Activated T-cell treated with anti-CD3 and anti-CD28 coated beads, Interleukin-2, amount 50 U/mL, for 24 hours (primary cell): ENCODE results near the gene HEPH.
"Not testable (repeated sequence)": the region's sequence is repeated elsewhere in the genome, so short reads cannot be mapped to it uniquely, and the experiment has no call there.

Experiments used
- DNase-seq: peaks from one replicate; pipeline ENCODE4 v3.0.0-alpha.2; 2020
- H3K27ac Mint-ChIP-seq: 2 replicates; pipeline ENCODE4 v1.8.0; 2020; ENCODE audit warnings: mild to moderate bottlenecking, mixed read lengths
- H3K27me3 Mint-ChIP-seq: 2 replicates; pipeline ENCODE4 v1.8.0; 2020; ENCODE audit warnings: mixed read lengths
- H3K36me3 Mint-ChIP-seq: 2 replicates; pipeline ENCODE4 v1.8.0; 2020; ENCODE audit warnings: low read depth, mixed read lengths
- H3K4me1 Mint-ChIP-seq: 2 replicates; pipeline ENCODE4 v1.8.0; 2020; ENCODE audit warnings: low read depth, mixed read lengths
- H3K4me3 Mint-ChIP-seq: 2 replicates; pipeline ENCODE4 v1.8.0; 2020; ENCODE audit warnings: mild to moderate bottlenecking, moderate library complexity, mixed read lengths
- H3K9me3 Mint-ChIP-seq: 2 replicates; pipeline ENCODE4 v1.8.0; 2020; ENCODE audit warnings: mixed read lengths

Gene HEPH, protein sequence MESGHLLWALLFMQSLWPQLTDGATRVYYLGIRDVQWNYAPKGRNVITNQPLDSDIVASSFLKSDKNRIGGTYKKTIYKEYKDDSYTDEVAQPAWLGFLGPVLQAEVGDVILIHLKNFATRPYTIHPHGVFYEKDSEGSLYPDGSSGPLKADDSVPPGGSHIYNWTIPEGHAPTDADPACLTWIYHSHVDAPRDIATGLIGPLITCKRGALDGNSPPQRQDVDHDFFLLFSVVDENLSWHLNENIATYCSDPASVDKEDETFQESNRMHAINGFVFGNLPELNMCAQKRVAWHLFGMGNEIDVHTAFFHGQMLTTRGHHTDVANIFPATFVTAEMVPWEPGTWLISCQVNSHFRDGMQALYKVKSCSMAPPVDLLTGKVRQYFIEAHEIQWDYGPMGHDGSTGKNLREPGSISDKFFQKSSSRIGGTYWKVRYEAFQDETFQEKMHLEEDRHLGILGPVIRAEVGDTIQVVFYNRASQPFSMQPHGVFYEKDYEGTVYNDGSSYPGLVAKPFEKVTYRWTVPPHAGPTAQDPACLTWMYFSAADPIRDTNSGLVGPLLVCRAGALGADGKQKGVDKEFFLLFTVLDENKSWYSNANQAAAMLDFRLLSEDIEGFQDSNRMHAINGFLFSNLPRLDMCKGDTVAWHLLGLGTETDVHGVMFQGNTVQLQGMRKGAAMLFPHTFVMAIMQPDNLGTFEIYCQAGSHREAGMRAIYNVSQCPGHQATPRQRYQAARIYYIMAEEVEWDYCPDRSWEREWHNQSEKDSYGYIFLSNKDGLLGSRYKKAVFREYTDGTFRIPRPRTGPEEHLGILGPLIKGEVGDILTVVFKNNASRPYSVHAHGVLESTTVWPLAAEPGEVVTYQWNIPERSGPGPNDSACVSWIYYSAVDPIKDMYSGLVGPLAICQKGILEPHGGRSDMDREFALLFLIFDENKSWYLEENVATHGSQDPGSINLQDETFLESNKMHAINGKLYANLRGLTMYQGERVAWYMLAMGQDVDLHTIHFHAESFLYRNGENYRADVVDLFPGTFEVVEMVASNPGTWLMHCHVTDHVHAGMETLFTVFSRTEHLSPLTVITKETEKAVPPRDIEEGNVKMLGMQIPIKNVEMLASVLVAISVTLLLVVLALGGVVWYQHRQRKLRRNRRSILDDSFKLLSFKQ

GRCh38 chrX:66163849-66164411, at the start of gene HEPH:
Gene HEPH, plus strand, starts transcription at chrX:66164247. Its CDS starts 6,324 bp downstream, at chrX:66170571.
- DNase-seq = no peak
- no peak within 1 kb of the TSS for H3K4me3 Mint-ChIP-seq
- H3K4me1 Mint-ChIP-seq = no peaks in the 10 kb centered on the region
- H3K36me3 Mint-ChIP-seq = no peaks in the 10 kb centered on the region
- no peaks in the 10 kb centered on the region for H3K9me3 Mint-ChIP-seq
- peaks cover 20% of the 10 kb centered on the region for H3K27me3 Mint-ChIP-seq
- no peak within 1 kb of the TSS for H3K27ac Mint-ChIP-seq

DNA sequence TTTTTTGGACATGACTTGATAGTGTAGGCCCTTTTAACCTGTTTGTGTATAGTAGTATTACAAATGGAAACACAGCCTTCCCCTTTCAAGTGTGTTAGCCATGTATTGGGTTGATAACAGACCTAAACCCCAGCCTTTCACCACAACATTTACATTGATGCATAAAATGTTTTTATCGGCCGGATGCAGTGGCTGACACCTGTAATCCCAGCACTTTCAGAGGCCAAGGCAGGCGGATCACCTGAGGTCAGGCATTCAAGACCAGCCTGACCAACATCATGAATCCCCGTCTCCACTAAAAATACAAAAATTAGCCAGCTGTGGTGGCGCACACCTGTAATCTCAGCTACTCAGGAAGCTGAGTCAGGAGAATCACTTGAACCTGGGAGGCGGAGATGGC, 45.3 kb upstream of the HEPH start:
- not testable (repeated sequence) for H3K36me3 Mint-ChIP-seq, H3K4me3 Mint-ChIP-seq, H3K4me1 Mint-ChIP-seq, H3K27ac Mint-ChIP-seq, DNase-seq
- Mint-ChIP-seq H3K9me3 (peaks cover 10% of the 10 kb centered on the region), H3K27me3 (peaks cover 32% of the 10 kb centered on the region)

- not testable (repeated sequence) for H3K36me3 Mint-ChIP-seq, H3K4me1 Mint-ChIP-seq, DNase-seq, H3K4me3 Mint-ChIP-seq, H3K27ac Mint-ChIP-seq
- peaks cover 40% of the 10 kb centered on the region for H3K27me3 Mint-ChIP-seq
- H3K9me3 Mint-ChIP-seq = peaks cover 20% of the 10 kb centered on the region
Measured at GRCh38 chrX:66121354-66121753, 42.7 kb upstream of the HEPH start.

DNA sequence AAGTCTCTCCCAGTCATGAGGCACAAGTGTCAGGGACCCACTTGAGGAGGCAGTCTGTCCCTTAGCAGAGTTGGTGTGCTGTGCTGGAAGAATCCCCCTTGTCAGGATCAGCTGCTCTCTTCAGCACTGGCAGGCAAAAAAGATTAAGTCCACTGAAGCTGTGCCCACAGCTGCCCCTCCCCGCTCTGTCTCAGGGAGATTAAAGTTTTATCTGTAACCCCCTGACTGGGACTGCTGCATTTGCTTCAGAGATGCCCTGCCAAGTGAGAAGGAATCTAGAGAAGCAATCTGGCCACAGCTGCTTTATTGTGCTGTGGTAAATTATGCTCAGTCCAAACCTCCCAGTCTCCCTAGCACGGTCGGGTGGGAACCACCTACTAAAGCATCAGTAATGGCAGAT, 37.4 kb upstream of the HEPH start:
- Mint-ChIP-seq H3K27me3 (peaks cover 45% of the 10 kb centered on the region), H3K4me3 (no peak overlapping the region), H3K36me3 (no peaks in the 10 kb centered on the region), H3K4me1 (no peaks in the 10 kb centered on the region), H3K27ac (no peak overlapping the region), H3K9me3 (peaks cover 13% of the 10 kb centered on the region)
- no peak for DNase-seq

- Mint-ChIP-seq H3K36me3 (no peaks in the 10 kb centered on the region), H3K4me3 (no peak overlapping the region), H3K27me3 (peaks cover 31% of the 10 kb centered on the region), H3K9me3 (no peaks in the 10 kb centered on the region), H3K4me1 (no peaks in the 10 kb centered on the region), H3K27ac (no peak overlapping the region)
- no peak for DNase-seq
Measured at GRCh38 chrX:66130469-66130868, 33.6 kb upstream of the HEPH start.

DNA sequence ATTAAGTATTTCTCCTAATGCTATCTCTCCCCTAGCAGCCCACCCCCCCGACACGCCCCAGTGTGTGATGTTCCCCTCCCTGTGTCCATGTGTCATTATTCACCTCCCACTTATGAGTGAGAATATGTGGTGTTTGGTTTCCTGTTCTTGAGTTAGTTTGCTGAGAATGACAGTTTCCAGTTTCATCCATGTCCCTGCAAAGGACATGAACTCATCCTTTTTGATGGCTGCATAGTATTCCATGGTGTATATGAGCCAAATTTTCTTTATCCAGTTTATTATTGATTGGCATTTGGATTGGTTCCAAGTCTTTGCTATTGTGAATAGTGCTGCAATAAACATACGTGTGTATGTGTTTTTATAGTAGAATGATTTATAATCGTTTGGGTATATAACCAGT, 28.8 kb upstream of the HEPH start:
- H3K36me3 Mint-ChIP-seq, H3K4me1 Mint-ChIP-seq, H3K27ac Mint-ChIP-seq, H3K4me3 Mint-ChIP-seq, DNase-seq, H3K9me3 Mint-ChIP-seq: not testable (repeated sequence)
- peaks cover 29% of the 10 kb centered on the region for H3K27me3 Mint-ChIP-seq

GRCh38 chrX:66142351-66142750, 21.7 kb upstream of the HEPH start:
- Mint-ChIP-seq H3K9me3 (no peaks in the 10 kb centered on the region), H3K27me3 (peaks cover 30% of the 10 kb centered on the region), H3K27ac (no peak overlapping the region), H3K4me1 (no peaks in the 10 kb centered on the region), H3K36me3 (no peaks in the 10 kb centered on the region), H3K4me3 (no peak overlapping the region)
- DNase-seq = no peak

DNA sequence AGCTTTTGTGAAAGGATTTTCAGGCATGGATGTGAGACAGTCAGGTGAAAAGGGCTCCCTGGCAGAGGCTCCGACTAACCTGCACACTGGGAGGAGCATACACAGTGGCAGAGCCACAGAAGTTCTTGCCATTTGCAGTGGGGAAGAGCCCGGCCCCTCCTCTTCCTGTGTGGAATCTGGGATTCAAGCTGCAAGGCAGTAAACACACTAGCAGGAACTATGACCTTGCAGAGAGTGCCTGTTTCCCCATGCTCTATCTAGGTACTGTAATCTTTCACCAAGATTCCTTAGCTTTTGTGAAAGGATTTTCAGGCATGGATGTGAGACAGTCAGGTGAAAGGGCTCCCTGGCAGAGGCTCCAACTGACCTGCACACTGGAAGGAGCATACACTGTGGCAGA, 19.8 kb upstream of the HEPH start:
- Mint-ChIP-seq H3K9me3 (no peaks in the 10 kb centered on the region), H3K4me3 (no peak overlapping the region), H3K27ac (no peak overlapping the region)

GRCh38 chrX:66149519-66149918, 14.5 kb upstream of the HEPH start:
- no peaks in the 10 kb centered on the region for H3K36me3 Mint-ChIP-seq
- H3K27me3 Mint-ChIP-seq = peaks cover 32% of the 10 kb centered on the region
- H3K27ac Mint-ChIP-seq = no peak overlapping the region
- no peak for DNase-seq
- H3K4me1 Mint-ChIP-seq = peaks cover 2% of the 10 kb centered on the region
- no peaks in the 10 kb centered on the region for H3K9me3 Mint-ChIP-seq
- H3K4me3 Mint-ChIP-seq = no peak overlapping the region

More for the DNA sequence above, 19.8 kb upstream of the HEPH start:
- peaks cover 2% of the 10 kb centered on the region for H3K4me1 Mint-ChIP-seq
- no peaks in the 10 kb centered on the region for H3K36me3 Mint-ChIP-seq
- H3K27me3 Mint-ChIP-seq = peaks cover 32% of the 10 kb centered on the region
- no peak for DNase-seq

DNA sequence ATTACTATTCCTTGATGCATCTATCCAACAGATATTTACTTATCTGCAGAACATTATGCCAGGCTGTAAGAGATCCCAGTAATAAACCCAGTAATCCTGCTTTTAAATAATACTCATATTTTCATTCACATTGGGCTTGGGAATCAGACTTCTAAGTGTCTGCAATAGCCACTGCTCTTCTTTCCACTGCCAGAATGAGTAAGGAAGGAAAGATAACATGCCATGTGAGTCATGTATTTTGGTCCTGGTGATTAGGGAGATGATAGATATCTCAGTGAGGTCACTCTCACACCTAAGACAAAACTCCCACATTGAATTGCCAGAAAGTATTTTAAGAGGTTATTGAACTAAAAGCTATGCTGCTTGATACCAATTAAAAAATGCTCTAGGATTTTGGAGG, 13.9 kb upstream of the HEPH start:
- no peak for DNase-seq
- peaks cover 32% of the 10 kb centered on the region for H3K27me3 Mint-ChIP-seq
- H3K4me3 Mint-ChIP-seq = no peak overlapping the region
- H3K36me3 Mint-ChIP-seq = no peaks in the 10 kb centered on the region
- H3K27ac Mint-ChIP-seq = no peak overlapping the region
- H3K9me3 Mint-ChIP-seq = no peaks in the 10 kb centered on the region
- peaks cover 2% of the 10 kb centered on the region for H3K4me1 Mint-ChIP-seq

DNA sequence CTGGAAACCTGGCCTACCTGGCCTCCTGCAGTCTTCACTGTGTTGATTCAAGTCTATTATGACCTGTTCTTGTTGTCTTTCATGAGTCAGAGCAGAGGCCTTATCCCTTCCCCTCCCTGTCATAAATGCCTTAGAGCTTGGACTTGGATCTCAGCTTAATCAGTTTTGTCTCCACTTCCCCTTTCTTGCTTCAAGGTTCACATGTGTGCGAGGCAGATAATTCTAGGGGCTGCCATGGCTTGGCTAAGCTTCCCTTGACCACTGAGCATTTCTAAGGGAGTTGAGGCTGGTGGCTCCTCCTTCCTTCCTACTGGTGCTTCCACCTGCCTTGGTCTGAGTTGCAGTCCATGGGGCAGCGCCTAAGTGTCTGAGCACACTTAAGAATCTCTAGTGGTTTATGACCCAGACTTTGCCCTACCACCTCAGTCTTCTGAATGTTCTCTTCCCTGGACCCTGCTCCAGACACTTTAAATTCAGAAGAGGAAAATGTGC, 1.7 kb upstream of the HEPH start:
- Mint-ChIP-seq H3K27me3 (peaks cover 17% of the 10 kb centered on the region), H3K4me1 (no peaks in the 10 kb centered on the region), H3K36me3 (no peaks in the 10 kb centered on the region), H3K9me3 (no peaks in the 10 kb centered on the region), H3K4me3 (no peak overlapping the region), H3K27ac (no peak overlapping the region)
- DNase-seq = no peak

DNA sequence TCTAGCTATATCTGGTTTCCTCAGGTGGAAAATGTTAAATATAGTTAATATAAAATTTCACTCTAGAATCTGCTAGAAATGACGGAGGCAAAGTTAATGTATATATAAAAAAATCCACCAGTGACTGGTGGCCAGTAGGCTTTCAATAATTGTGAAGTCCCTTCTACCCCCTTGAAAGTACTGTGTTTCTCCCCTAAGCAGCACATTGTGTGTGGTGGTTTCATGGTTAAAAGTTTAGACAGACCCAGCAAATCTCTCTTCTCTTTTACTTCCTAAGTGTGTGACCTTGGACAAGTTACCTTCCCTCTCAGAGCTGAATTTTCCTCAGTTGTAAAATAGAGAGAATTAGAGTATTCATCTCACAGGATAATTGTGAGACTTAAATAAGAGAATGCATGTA, 600 bp upstream of the HEPH start:
- H3K4me1 Mint-ChIP-seq = no peaks in the 10 kb centered on the region
- no peak overlapping the region for H3K4me3 Mint-ChIP-seq
- peaks cover 20% of the 10 kb centered on the region for H3K27me3 Mint-ChIP-seq
- H3K9me3 Mint-ChIP-seq = no peaks in the 10 kb centered on the region
- no peak overlapping the region for H3K27ac Mint-ChIP-seq
- DNase-seq = no peak
- H3K36me3 Mint-ChIP-seq = no peaks in the 10 kb centered on the region

GRCh38 chrX:66164470-66164869, 423 bp downstream of the HEPH start:
- H3K4me3 Mint-ChIP-seq = no peak overlapping the region
- peaks cover 21% of the 10 kb centered on the region for H3K27me3 Mint-ChIP-seq
- DNase-seq = no peak
- H3K4me1 Mint-ChIP-seq = no peaks in the 10 kb centered on the region
- H3K27ac Mint-ChIP-seq = no peak overlapping the region
- no peaks in the 10 kb centered on the region for H3K36me3 Mint-ChIP-seq
- no peaks in the 10 kb centered on the region for H3K9me3 Mint-ChIP-seq

DNA sequence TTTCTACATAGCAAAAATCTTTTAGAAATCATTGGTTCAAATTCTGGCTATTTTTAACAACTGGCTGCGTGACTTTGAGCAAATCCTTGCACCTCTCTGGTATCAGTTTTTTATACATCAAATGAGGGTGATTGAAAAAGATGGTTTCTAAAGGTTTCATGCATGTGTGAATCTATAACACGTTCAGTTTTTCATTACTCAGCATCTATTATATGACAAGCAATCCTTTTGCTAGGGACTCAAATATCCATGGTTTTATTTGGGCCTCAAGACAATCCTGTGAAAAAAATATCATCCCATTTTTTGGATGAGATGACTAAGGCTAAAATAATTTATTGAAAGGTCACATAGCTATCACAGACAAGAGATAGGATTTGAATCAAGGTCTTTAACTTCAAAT, 884 bp downstream of the HEPH start:
- no peak overlapping the region for H3K27ac Mint-ChIP-seq
- no peaks in the 10 kb centered on the region for H3K4me1 Mint-ChIP-seq
- H3K27me3 Mint-ChIP-seq = peaks cover 24% of the 10 kb centered on the region
- no peak for DNase-seq
- no peak overlapping the region for H3K4me3 Mint-ChIP-seq
- H3K9me3 Mint-ChIP-seq = no peaks in the 10 kb centered on the region
- no peaks in the 10 kb centered on the region for H3K36me3 Mint-ChIP-seq
